CD4-positive, CD25-positive, alpha-beta regulatory T cell (primary cell): ENCODE measurements around the gene APOL2. TPM values are rescaled to one million over a fixed set of nuclear protein-coding genes. Genes with fewer than 3 reads are reported as not detected.

ENCODE experiments used
- ATAC-seq, 2 donors: fragments of 150-1000 bp; cut with Tn5 transposase; one replicate each; pipeline ENCODE4 v1.10.0; 2021; ENCODE audit warnings: low read depth in 2 of 2, moderate number of reproducible peaks in 2 of 2, moderate library complexity in 1 of 2
- DNase-seq, 3 donors: peaks; one replicate each; pipeline versions ENCODE4 v3.0.0 to v3.0.0-alpha.2; 2012 to 2022; ENCODE audit warnings: mixed read lengths in 1 of 3
- H3K27ac ChIP-seq: one replicate; pipeline ENCODE4 v1.7.0; 2013; ENCODE audit warnings: mild to moderate bottlenecking, low read length; ENCODE audit not compliant: insufficient read depth, poor library complexity, severe bottlenecking
- H3K27me3 ChIP-seq: one replicate; pipeline ENCODE4 v1.7.0; 2013; ENCODE audit warnings: low read length; ENCODE audit not compliant: control insufficient read depth, insufficient read depth
- H3K36me3 ChIP-seq: one replicate; pipeline ENCODE4 v1.7.0; 2013; ENCODE audit warnings: mild to moderate bottlenecking, low read length, moderate library complexity; ENCODE audit not compliant: control insufficient read depth, insufficient read depth
- H3K4me1 ChIP-seq: 2 replicates; pipeline ENCODE4 v1.7.0; 2013; ENCODE audit warnings: mild to moderate bottlenecking, low read length; ENCODE audit not compliant: insufficient read depth, control insufficient read depth, poor library complexity, severe bottlenecking
- H3K4me3 ChIP-seq: one replicate; pipeline ENCODE4 v1.7.0; 2013; ENCODE audit warnings: low read depth, mild to moderate bottlenecking, low read length, moderate library complexity
- H3K9me3 ChIP-seq, 2 experiments: 1 replicate in 1 of 2; 2 replicates in 1 of 2; pipeline ENCODE4 v1.7.0; 2013; ENCODE audit warnings: low read length in 2 of 2, mild to moderate bottlenecking in 1 of 2, moderate library complexity in 1 of 2; ENCODE audit not compliant: control insufficient read depth in 2 of 2
- H3K27ac Mint-ChIP-seq, 3 donors: one replicate each; pipeline ENCODE4 v1.8.0; 2020 to 2022; ENCODE audit warnings: mild to moderate bottlenecking in 3 of 3, mixed read lengths in 3 of 3, moderate library complexity in 2 of 3
- H3K27me3 Mint-ChIP-seq: one replicate; pipeline ENCODE4 v1.8.0; 2022; ENCODE audit warnings: mild to moderate bottlenecking, mixed read lengths
- H3K36me3 Mint-ChIP-seq: one replicate; pipeline ENCODE4 v1.8.0; 2020; ENCODE audit warnings: mixed read lengths
- H3K4me1 Mint-ChIP-seq, 4 donors: one replicate each; pipeline ENCODE4 v1.8.0; 2020 to 2022; ENCODE audit warnings: mixed read lengths in 4 of 4, mild to moderate bottlenecking in 1 of 4
- H3K4me3 Mint-ChIP-seq, 4 donors: one replicate each; pipeline ENCODE4 v1.8.0; 2020 to 2022; ENCODE audit warnings: mild to moderate bottlenecking in 4 of 4, mixed read lengths in 4 of 4, moderate library complexity in 3 of 4
- H3K9me3 Mint-ChIP-seq, 7 donors: one replicate each; pipeline ENCODE4 v1.8.0; 2020 to 2022; ENCODE audit warnings: mixed read lengths in 7 of 7, mild to moderate bottlenecking in 3 of 7, moderate library complexity in 2 of 7
- polyA plus RNA-seq, 4 donors: library from polyadenylated mRNA; unstranded; fragments of 300-500 nt; fragmentation: Illumina TruSeq; gene quantifications; one replicate each; pipeline ENCODE4 v1.2.3, GENCODE V29; 2021
- total RNA-seq: library from RNA; stranded (reverse); gene quantifications from one replicate; pipeline ENCODE4 v1.2.3, GENCODE V29; 2022

The APOL2 gene
- total and polyA plus RNA-seq, 5 donors from 2014 or later = 18.8 to 69.7 (median 22.3) TPM

DNA sequence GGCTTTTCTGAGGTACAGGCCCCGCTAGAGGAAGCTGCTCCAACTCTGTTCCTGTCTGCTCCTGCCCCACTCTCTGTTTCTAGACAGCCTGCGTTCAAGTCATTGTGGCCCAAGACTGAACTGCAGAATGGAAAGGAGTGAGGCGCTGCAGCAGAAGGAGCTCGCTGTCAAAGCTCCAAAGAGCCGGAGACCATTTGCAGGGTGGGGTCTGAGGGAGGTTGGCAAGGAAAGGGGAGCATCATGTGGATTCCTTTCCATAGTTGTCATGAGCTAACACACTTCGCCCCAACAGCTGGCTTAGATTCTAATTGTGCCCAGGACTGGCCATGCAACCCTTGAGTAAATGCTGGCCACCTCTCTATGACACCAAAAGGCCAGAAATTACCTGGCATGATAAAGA is 56.5 kb downstream of the APOL2 start:
- H3K4me3 Mint-ChIP-seq = no peak overlapping the region
- peaks cover 14% of the 10 kb centered on the region for H3K27me3 Mint-ChIP-seq

DNA sequence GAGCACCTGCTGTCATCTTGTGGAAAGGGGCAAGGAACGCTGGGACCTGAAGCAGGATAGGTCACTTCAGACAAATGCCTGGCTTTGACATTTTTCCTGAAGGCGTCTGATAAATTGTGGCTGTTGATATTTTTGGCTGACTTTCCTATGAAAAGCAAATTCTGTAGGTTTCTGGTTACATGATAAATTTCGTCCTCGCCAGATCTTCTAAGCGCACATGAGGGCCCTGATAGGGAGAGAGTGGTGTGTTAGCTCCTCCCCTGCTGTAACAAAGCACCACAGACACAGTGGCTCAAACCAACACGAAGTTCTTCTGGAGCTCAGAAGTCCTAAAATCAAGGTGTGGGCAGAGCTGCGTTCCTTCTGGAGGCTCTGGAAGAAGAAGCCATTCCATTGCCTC is 57.3 kb downstream of the APOL2 start:
- H3K27ac ChIP-seq = no peak overlapping the region
- H3K27me3 ChIP-seq = no peaks in the 10 kb centered on the region
- no peaks in the 10 kb centered on the region for H3K9me3 ChIP-seq
- Mint-ChIP-seq H3K4me1 (peaks cover 0 to 4% (median under 1%) of the 10 kb centered on the region in 4 donors), H3K27ac (no peak overlapping the region), H3K27me3 (peaks cover 14% of the 10 kb centered on the region), H3K9me3 (no peaks in the 10 kb centered on the region), H3K36me3 (no peaks in the 10 kb centered on the region), H3K4me3 (no peak overlapping the region)
- H3K4me1 ChIP-seq = peaks cover 4% of the 10 kb centered on the region
- H3K36me3 ChIP-seq = no peaks in the 10 kb centered on the region
- no peak overlapping the region for H3K4me3 ChIP-seq
- no peak for DNase-seq
- ATAC-seq = no peak

More for the DNA sequence above, 56.5 kb downstream of the APOL2 start:
- H3K27ac Mint-ChIP-seq = no peak overlapping the region
- no peak overlapping the region for H3K27ac ChIP-seq
- no peak for ATAC-seq
- no peaks in the 10 kb centered on the region for H3K36me3 Mint-ChIP-seq
- DNase-seq = no peak
- no peaks in the 10 kb centered on the region for H3K36me3 ChIP-seq
- H3K9me3 ChIP-seq = no peaks in the 10 kb centered on the region
- H3K4me1 ChIP-seq = peaks cover 4% of the 10 kb centered on the region
- H3K27me3 ChIP-seq = no peaks in the 10 kb centered on the region
- H3K9me3 Mint-ChIP-seq = no peaks in the 10 kb centered on the region
- peaks cover 0 to 4% (median under 1%) of the 10 kb centered on the region in 4 donors for H3K4me1 Mint-ChIP-seq
- H3K4me3 ChIP-seq = no peak overlapping the region

DNA sequence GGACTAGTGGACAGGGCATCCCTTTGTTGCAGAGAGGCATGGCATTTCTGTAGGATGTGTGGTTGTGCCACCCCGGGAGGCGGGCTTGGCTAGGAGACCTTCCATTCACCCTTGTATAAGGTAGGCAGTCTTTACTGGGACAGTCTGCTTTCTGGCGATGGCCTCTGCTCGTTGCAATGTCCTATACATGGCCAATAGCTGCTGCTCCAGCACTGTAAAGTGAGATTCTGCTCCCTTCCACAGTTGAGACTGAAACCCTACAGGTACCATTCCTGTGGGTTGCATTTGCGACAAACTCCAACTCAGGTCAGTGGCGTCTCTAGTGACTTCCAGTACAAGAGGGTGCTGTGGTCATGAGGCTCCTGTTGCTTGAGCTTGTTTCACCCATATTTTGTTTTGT is 58.4 kb downstream of the APOL2 start:
- Histone ChIP-seq H3K27me3 (no peaks in the 10 kb centered on the region), H3K27ac (no peak overlapping the region), H3K4me1 (peaks cover 4% of the 10 kb centered on the region), H3K4me3 (no peak overlapping the region), H3K9me3 (no peaks in the 10 kb centered on the region), H3K36me3 (no peaks in the 10 kb centered on the region)
- Mint-ChIP-seq H3K9me3 (no peaks in the 10 kb centered on the region), H3K27me3 (peaks cover 18% of the 10 kb centered on the region), H3K4me3 (no peak overlapping the region), H3K4me1 (peaks cover 0 to 4% (median under 1%) of the 10 kb centered on the region in 4 donors), H3K36me3 (no peaks in the 10 kb centered on the region), H3K27ac (no peak overlapping the region)
- no peak for ATAC-seq
- no peak for DNase-seq

DNA sequence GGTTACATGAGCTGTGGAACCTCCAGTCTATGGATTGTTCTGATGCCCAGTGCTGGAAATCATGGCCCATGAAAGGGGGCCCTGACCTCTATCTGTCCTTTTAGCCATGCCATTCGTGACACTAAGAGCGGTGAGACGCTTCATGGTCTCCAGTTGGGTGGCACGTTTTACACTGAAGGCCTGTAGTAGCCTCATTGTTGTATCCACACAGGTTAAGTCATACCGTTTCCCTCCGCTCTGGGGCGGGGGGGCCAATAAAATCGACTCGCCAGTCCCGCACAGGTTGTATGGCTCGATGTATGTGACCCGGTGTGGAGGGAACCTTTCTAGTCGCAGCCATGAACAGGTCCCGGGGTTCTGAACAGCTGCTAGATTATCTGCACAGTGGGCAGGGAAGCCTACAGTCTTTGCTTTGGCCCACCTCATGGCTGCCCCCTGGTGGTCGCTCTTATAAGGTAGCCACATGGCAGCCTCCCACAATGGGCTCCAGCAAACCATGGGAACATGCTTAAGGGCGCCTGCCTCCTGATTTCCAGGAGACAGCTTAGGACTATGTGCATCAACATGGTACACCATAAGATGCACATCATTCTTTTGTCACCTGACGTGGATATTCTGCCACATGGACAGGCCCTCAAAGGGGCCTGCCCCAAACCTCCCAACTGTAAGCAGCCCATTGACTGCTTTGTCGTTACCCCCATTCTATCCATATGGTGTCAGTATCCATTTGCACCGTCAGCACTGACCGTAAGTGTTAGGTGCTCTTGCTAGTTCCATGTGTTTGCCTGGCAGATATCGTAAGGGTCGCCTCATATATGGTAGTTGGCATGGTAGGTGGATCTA is 59.1 kb downstream of the APOL2 start:
- Histone ChIP-seq H3K36me3 (no peaks in the 10 kb centered on the region), H3K27ac (no peak overlapping the region), H3K4me1 (peaks cover 4% of the 10 kb centered on the region), H3K4me3 (no peak overlapping the region), H3K27me3 (no peaks in the 10 kb centered on the region), H3K9me3 (no peaks in the 10 kb centered on the region)
- Mint-ChIP-seq H3K36me3 (no peaks in the 10 kb centered on the region), H3K27ac (no peak overlapping the region), H3K9me3 (peaks cover 0 to 2% (median 0%) of the 10 kb centered on the region in 7 donors), H3K4me1 (peaks cover 0 to 4% (median under 1%) of the 10 kb centered on the region in 4 donors), H3K4me3 (no peak overlapping the region), H3K27me3 (peaks cover 22% of the 10 kb centered on the region)
- DNase-seq = peak; percentile 71 to 78 (median 72)
- peak; percentile 92 to 95 for ATAC-seq

DNA sequence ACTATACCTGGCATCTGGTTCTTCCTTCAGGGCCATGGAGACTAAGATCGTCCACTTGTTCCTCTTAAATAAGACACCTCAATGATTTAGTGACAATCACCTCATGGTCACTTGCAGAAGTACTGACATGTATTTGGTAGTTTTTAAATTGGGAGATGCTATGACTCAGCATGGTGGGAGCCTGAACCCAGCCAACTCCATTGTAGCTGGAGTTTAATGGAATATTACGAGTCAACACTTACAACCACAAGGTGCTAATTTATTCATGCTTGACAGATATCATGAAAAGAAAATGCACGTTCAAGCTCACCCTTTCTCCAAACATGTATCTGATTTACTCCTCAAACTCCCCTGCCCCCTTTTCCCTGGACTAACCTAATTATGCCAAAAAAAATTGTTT is 62.2 kb downstream of the APOL2 start:
- peaks cover 0 to 2% (median 0%) of the 10 kb centered on the region in 7 donors for H3K9me3 Mint-ChIP-seq
- H3K36me3 ChIP-seq = no peaks in the 10 kb centered on the region
- H3K4me3 Mint-ChIP-seq = no peak overlapping the region

More for the DNA sequence above, 62.2 kb downstream of the APOL2 start:
- Mint-ChIP-seq H3K36me3 (no peaks in the 10 kb centered on the region), H3K27me3 (peaks cover 24% of the 10 kb centered on the region), H3K27ac (no peak overlapping the region), H3K4me1 (peaks cover 0 to 4% (median under 1%) of the 10 kb centered on the region in 4 donors)
- DNase-seq = no peak
- no peak for ATAC-seq
- Histone ChIP-seq H3K9me3 (no peaks in the 10 kb centered on the region), H3K27ac (no peak overlapping the region), H3K4me3 (no peak overlapping the region), H3K27me3 (no peaks in the 10 kb centered on the region), H3K4me1 (peaks cover 4% of the 10 kb centered on the region)

Other genes with a start within 250 kb of the APOL2 start
- gene RBFOX2, start 210.7 kb downstream of the APOL2 start, total RNA-seq = 0.52 TPM
- under 1 TPM in 1 of 4 donors, not detected in 3; 0.25 TPM for gene RBFOX2, start 210.7 kb downstream of the APOL2 start, polyA plus RNA-seq
- 177 TPM for gene APOL3, start 78.8 kb downstream of the APOL2 start, total RNA-seq
- 10 to 100 TPM; 62.5 to 75.4 (median 68.1) TPM for gene APOL3, start 78.8 kb downstream of the APOL2 start, polyA plus RNA-seq
- not detected for gene APOL4, start 37.7 kb downstream of the APOL2 start, total RNA-seq
- gene APOL4, start 37.7 kb downstream of the APOL2 start, polyA plus RNA-seq = not detected
- 16.8 TPM for gene APOL1, start 13.6 kb upstream of the APOL2 start, total RNA-seq
- 1 to 10 TPM; 6.3 to 8.4 (median 7.2) TPM for gene APOL1, start 13.6 kb upstream of the APOL2 start, polyA plus RNA-seq
- 1,341 TPM for gene MYH9, start 148.4 kb upstream of the APOL2 start, total RNA-seq
- gene MYH9, start 148.4 kb upstream of the APOL2 start, polyA plus RNA-seq = 10 to 100 TPM; 80.0 to 98.9 (median 93.4) TPM
- 31.5 TPM for gene TXN2, start 242.1 kb upstream of the APOL2 start, total RNA-seq
- gene TXN2, start 242.1 kb upstream of the APOL2 start, polyA plus RNA-seq = 100 to 1,000 TPM in 3 of 4 donors, 10 to 100 TPM in 1; 98.2 to 132 (median 106) TPM